Astrocyte of the spinal cord (primary cell): Measurements from ENCODE around the gene ADK.

Experiments used
- DNase-seq: peaks from one replicate; pipeline ENCODE4 v3.0.0; 2011; ENCODE audit warnings: low read depth, low spot score
- H3K4me3 ChIP-seq: 2 replicates; pipeline ENCODE4 v1.5.1; 2011; ENCODE audit warnings: low read depth, mild to moderate bottlenecking, low read length, moderate library complexity
- in situ Hi-C: cut with HindIII; loops from 2 replicates; pipeline ENCODE4 v1.10.0; 2017; ENCODE audit warnings: low sequenced_read_pairs
- TF ChIP-seq, protein P1 (sequence below): IDR thresholded peaks from 2 replicates; pipeline ENCODE4 v1.5.1; 2012; ENCODE audit warnings: low read depth, mild to moderate bottlenecking, low read length, inconsistent platforms

Gene ADK

DNA sequence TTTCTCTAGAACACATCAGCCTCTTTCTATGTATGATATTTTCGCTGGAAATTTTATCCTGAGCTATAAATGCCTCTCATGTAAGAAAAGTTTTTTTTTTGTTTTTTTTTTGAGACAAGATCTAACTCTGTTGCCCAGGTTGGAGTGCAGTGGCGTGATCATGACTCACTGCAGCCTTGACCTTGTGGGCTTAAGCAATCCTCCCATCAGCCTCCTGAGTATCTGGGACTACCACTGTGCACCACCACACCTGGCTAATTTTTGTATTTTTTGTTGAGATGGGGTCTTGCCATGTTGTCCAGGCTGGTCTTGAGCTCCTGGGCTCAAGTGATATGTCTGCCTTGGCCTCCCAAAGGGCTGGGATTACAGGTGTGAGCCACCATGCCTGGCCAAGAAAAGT is 80.4 kb downstream of the ADK start:
- in situ Hi-C loops: no loop called here
- peak; percentile 37 for DNase-seq
- no peak overlapping the region for H3K4me3 ChIP-seq
- TF ChIP-seq, protein P1, sequence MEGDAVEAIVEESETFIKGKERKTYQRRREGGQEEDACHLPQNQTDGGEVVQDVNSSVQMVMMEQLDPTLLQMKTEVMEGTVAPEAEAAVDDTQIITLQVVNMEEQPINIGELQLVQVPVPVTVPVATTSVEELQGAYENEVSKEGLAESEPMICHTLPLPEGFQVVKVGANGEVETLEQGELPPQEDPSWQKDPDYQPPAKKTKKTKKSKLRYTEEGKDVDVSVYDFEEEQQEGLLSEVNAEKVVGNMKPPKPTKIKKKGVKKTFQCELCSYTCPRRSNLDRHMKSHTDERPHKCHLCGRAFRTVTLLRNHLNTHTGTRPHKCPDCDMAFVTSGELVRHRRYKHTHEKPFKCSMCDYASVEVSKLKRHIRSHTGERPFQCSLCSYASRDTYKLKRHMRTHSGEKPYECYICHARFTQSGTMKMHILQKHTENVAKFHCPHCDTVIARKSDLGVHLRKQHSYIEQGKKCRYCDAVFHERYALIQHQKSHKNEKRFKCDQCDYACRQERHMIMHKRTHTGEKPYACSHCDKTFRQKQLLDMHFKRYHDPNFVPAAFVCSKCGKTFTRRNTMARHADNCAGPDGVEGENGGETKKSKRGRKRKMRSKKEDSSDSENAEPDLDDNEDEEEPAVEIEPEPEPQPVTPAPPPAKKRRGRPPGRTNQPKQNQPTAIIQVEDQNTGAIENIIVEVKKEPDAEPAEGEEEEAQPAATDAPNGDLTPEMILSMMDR: no peak

DNA sequence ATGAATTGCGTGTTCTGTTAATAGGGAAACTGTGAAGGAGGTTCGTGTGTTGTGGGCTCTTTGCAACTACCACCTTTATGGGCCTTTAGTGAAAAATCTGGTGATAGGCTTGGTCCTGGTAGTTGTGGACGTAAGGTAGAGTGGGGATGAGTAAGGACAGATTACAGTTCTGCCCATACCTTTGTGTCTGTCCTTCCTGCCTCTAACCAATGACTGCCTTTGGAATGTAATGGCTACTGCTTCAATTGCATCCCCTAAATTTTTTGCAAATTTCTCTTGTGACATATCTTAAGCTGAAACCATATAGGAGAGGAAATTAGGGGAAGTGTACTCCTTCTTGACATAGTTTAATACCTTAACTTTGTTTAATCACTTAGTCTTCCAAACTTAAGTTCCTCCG is 82.3 kb downstream of the ADK start:
- in situ Hi-C loops: no loop called here
- H3K4me3 ChIP-seq: no peak overlapping the region
- DNase-seq: no peak
- TF ChIP-seq, protein P1: no peak

DNA sequence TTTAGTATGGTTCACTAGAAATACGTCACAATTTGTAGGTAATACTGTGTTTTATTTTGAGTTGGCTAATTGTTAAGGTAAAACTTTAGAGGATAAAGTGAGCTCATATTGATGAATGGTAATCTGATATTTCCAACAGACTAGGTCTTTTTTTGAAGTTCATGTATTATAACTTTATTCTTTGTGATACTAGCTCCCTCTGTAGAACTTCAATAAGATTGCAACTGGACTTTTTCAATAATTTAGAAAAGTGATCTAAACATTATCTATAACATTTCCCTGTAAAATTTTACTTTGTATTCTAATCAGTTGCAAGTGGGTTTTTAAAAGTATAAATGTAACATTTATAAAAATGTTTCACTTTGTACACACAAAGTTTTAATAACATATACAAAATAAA is 83.5 kb downstream of the ADK start:
- DNase-seq: peak; percentile 44
- no peak overlapping the region for H3K4me3 ChIP-seq
- TF ChIP-seq, protein P1: peak; percentile 39
- in situ Hi-C loops: no loop called here

DNA sequence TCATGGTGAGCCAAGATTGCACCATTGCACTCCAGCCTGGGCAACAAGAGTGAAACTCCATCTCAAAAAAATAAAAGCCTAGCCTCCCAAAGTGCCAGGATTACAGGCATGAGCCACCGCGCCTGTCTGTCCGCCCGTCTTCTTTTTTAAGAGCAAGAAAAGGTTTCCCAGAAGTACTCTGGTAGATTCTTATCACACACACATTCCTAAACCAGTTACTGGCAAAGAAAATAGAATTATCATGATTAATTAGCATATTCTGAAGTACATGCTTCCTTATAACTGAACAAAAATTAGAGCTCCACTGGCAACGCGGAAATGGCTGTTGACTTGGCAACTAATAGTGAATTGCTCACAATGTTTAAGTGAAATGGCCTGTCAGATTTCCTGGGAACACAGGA is 87.0 kb downstream of the ADK start:
- DNase-seq: peak; percentile 79
- H3K4me3 ChIP-seq: no peak overlapping the region
- TF ChIP-seq, protein P1: no peak
- in situ Hi-C loops: no loop called here

DNA sequence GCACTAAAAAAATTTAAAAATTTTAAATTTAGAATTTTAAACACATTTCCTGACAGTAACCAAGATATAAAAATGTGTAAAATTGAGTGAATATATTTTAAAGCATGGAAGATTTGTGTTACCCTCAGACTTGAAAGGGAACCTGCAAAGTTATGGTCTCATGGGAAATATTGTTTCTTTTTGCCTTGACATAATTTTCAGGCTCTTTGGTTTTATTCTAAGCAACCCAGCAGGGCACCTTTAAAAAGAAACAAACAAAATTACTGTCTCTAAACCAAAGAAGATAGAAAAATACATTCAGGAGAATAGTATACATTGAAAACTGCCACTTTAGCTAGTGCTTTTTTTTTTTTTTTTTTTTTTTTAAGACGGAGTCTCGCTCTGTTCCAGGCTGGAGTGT is 87.5 kb downstream of the ADK start:
- in situ Hi-C loops: no loop called here
- TF ChIP-seq, protein P1: no peak
- DNase-seq: no peak
- no peak overlapping the region for H3K4me3 ChIP-seq

DNA sequence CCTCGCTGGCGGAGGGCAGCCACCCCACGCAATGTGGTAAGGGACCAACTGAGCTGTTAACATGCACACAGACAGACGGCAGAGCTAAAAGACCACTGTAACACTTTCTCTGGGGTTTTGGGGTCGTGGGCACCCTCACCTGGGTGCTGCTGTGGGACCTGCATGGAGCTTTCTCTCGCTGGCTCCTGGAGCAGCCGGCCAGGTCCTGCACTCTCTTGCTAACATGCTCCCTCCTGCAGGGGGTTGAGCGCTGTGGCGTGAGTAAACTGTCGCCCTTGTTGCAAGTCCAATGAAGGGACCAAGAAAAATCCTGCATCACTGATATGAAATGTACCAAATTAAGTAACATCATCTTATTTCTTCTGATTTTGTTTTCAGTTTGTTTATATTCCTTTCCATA is 92.0 kb downstream of the ADK start:
- no peak for DNase-seq
- TF ChIP-seq, protein P1: no peak
- no peak overlapping the region for H3K4me3 ChIP-seq
- in situ Hi-C loops: no loop called here

DNA sequence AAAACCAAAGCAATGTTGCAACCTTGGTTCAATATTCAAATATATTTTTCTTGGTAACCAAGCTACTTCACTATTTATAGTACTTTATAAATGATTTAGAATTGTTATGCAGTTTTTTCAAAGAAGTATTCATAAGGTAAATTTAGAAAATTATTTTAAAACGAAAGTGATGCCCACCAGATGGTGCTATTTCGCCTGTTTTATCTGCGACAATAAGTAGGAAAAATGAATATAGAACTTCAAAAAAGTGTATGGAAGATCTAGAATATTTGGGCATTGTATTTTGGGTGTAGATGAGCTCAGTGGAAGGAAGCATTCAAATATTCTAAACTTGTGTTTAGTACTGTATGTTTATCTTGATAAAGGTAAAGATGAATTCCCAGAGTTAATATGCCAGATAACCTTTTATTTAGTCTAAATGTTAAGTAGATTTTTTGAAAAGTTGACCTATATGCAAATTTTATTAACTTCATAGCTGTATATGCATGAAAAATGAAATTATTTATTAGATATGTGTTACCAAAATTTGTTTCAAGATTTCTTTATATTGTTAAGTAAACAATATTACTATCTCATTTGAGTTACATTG is 93.2 kb downstream of the ADK start:
- TF ChIP-seq, protein P1: peak; percentile 41
- peak; percentile 74 for DNase-seq
- in situ Hi-C loops: no loop called here
- H3K4me3 ChIP-seq: no peak overlapping the region
